Ascending aorta (tissue), 2 donors: ENCODE results near the gene MYDGF. TPM values are rescaled to one million over a fixed set of nuclear protein-coding genes. Genes with fewer than 3 reads are reported as not detected.

Source experiments
- DNase-seq, 2 donors: peaks; one replicate each; pipeline ENCODE4 v3.0.0-alpha.2; 2019; ENCODE audit warnings: low spot score in 2 of 2
- H3K27ac ChIP-seq, 2 donors: fragments of 200-600 bp; sonication (generic); one replicate each; pipeline ENCODE4 v1.5.1; 2016 to 2017; ENCODE audit warnings: mild to moderate bottlenecking in 1 of 2
- H3K27me3 ChIP-seq: fragments of 200-600 bp; sonication (generic); one replicate; pipeline ENCODE4 v1.5.1; 2017
- H3K36me3 ChIP-seq, 2 donors: fragments of 200-600 bp; sonication (generic); one replicate each; pipeline ENCODE4 v1.5.1; 2016
- H3K4me1 ChIP-seq, 2 donors: fragments of 200-600 bp; sonication (generic); one replicate each; pipeline ENCODE4 v1.5.1; 2016 to 2017; ENCODE audit warnings: mild to moderate bottlenecking in 1 of 2
- H3K4me3 ChIP-seq, 2 donors: fragments of 200-600 bp; sonication (generic); one replicate each; pipeline ENCODE4 v1.5.1; 2016 to 2017; ENCODE audit warnings: mild to moderate bottlenecking in 1 of 2
- H3K9me3 ChIP-seq, 2 donors: fragments of 200-600 bp; sonication (generic); one replicate each; pipeline ENCODE4 v1.5.1; 2016
- CTCF ChIP-seq, 3 experiments: fragments of 200-600 bp in 2 of 3; fragments of 450-650 bp in 1 of 3; sonication (generic) in 2 of 3; IDR thresholded peaks; one replicate each; pipeline ENCODE4 v1.5.1; 2016 to 2019; ENCODE audit warnings: antibody characterized with exemption in 3 of 3, mild to moderate bottlenecking in 1 of 3, moderate library complexity in 1 of 3
- intact Hi-C: fragments of 100-400 bp; cut with DNase I; formaldehyde crosslinking; loops from one replicate; pipeline ENCODE4 v1.15.1; 2023
- total RNA-seq: library from RNA; depleted of rRNA; stranded (reverse); fragments of >200 nt; gene quantifications from one replicate; pipeline ENCODE4 v1.1.0, GENCODE V29; 2016

Gene MYDGF
- total RNA-seq, 1 donor from 2014 or later = 49.0 TPM

- peaks cover 72 to 84% of the 10 kb centered on the region in 2 donors for H3K36me3 ChIP-seq
- no peak overlapping the region for H3K4me3 ChIP-seq
- no peak overlapping the region for H3K27ac ChIP-seq
- H3K4me1 ChIP-seq = no peaks in the 10 kb centered on the region
- H3K27me3 ChIP-seq = no peaks in the 10 kb centered on the region
- intact Hi-C loops = no loop called here
- no peak for TF ChIP-seq CTCF (IDR thresholded peaks at IDR 0.05)
- no peak for DNase-seq
- H3K9me3 ChIP-seq = no peaks in the 10 kb centered on the region
Observed at GRCh38 chr19:4678881-4679790, 9.0 kb upstream of the MYDGF start.

GRCh38 chr19:4676955-4677731, 7.0 kb upstream of the MYDGF start:
- DNase-seq = no peak
- peak in 2 of 3 experiments; percentile 26 to 31 for TF ChIP-seq CTCF (IDR thresholded peaks at IDR 0.05)
- no peak overlapping the region for H3K27ac ChIP-seq
- H3K36me3 ChIP-seq = peaks cover 52 to 64% of the 10 kb centered on the region in 2 donors
- no peaks in the 10 kb centered on the region for H3K27me3 ChIP-seq
- no peak overlapping the region for H3K4me3 ChIP-seq
- H3K9me3 ChIP-seq = no peaks in the 10 kb centered on the region
- H3K4me1 ChIP-seq = no peaks in the 10 kb centered on the region
- intact Hi-C loops = no loop called here

- Histone ChIP-seq H3K36me3 (peaks cover 40 to 47% of the 10 kb centered on the region in 2 donors), H3K9me3 (no peaks in the 10 kb centered on the region), H3K4me1 (no peaks in the 10 kb centered on the region), H3K27me3 (no peaks in the 10 kb centered on the region), H3K4me3 (no peak overlapping the region), H3K27ac (no peak overlapping the region)
- intact Hi-C loops = no loop called here
- TF ChIP-seq CTCF (IDR thresholded peaks at IDR 0.05) = no peak
- no peak for DNase-seq
Observed at GRCh38 chr19:4675346-4675745, 5.2 kb upstream of the MYDGF start.

- no peak overlapping the region for H3K4me3 ChIP-seq
- no peaks in the 10 kb centered on the region for H3K9me3 ChIP-seq
- intact Hi-C loops = no loop called here
- no peak for TF ChIP-seq CTCF (IDR thresholded peaks at IDR 0.05)
- no peak for DNase-seq
- peaks cover 0 to 8% of the 10 kb centered on the region in 2 donors for H3K4me1 ChIP-seq
- H3K27me3 ChIP-seq = no peaks in the 10 kb centered on the region
- H3K36me3 ChIP-seq = peaks cover 27 to 35% of the 10 kb centered on the region in 2 donors
- H3K27ac ChIP-seq = no peak overlapping the region
Observed at GRCh38 chr19:4673726-4674125, 3.6 kb upstream of the MYDGF start.

GRCh38 chr19:4673216-4673615, 3.1 kb upstream of the MYDGF start:
- no peaks in the 10 kb centered on the region for H3K27me3 ChIP-seq
- no peaks in the 10 kb centered on the region for H3K9me3 ChIP-seq
- peaks cover 23 to 32% of the 10 kb centered on the region in 2 donors for H3K36me3 ChIP-seq
- no peak for TF ChIP-seq CTCF (IDR thresholded peaks at IDR 0.05)
- H3K4me1 ChIP-seq = peaks cover 0 to 12% of the 10 kb centered on the region in 2 donors
- no peak overlapping the region for H3K27ac ChIP-seq
- H3K4me3 ChIP-seq = no peak overlapping the region
- intact Hi-C loops = no loop called here
- DNase-seq = no peak
